NCI-H526 treated with DMSO at 0.1 percent for 48 hours (cell line): ENCODE data around the gene ADGRG1.
"Not testable (repeated sequence)": the region's sequence is repeated elsewhere in the genome, so short reads cannot be mapped to it uniquely, and the experiment has no call there.

Source experiments
- DNase-seq: peaks from one replicate; lab custom pipeline; 2025; lab: John Stamatoyannopoulos, UW

ADGRG1 gene

GRCh38 chr16:57666353-57667047 is 38.1 kb downstream of the ADGRG1 start:
- DNase-seq, result no peak

DNA sequence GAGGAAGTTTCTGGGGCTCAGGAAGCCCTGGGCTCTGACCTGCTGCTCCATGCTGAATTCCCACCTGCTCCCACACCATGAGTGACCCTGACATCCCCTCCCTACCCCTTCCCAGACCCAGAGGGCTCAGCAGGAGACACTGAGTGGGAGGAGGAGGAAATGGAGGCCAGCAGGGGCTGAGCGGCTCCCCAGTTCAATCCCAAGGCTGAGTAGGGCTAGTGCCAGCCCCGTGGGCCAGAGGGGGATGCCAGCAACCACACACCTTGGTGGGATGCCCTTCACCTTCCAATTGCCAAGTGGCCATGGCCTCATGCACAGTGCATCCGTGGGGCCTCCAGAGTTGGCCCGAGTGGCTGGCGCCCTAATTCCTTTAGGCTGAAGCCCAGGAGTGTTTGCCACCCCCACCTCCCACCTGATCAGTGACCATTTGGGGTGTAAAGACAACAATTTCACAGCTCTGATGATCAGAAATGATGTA is 38.7 kb downstream of the ADGRG1 start:
- no peak for DNase-seq

- DNase-seq, result no peak
These were observed 39.3 kb downstream of the ADGRG1 start for GRCh38 chr16:57667526-57668262.

- no peak for DNase-seq
These were observed 39.8 kb downstream of the ADGRG1 start, which contains the start of gene ADGRG3 for GRCh38 chr16:57668263-57668571. Gene ADGRG3 (plus strand): TSS chr16:57668306. CDS start chr16:57668348, 42 bp downstream.

DNA sequence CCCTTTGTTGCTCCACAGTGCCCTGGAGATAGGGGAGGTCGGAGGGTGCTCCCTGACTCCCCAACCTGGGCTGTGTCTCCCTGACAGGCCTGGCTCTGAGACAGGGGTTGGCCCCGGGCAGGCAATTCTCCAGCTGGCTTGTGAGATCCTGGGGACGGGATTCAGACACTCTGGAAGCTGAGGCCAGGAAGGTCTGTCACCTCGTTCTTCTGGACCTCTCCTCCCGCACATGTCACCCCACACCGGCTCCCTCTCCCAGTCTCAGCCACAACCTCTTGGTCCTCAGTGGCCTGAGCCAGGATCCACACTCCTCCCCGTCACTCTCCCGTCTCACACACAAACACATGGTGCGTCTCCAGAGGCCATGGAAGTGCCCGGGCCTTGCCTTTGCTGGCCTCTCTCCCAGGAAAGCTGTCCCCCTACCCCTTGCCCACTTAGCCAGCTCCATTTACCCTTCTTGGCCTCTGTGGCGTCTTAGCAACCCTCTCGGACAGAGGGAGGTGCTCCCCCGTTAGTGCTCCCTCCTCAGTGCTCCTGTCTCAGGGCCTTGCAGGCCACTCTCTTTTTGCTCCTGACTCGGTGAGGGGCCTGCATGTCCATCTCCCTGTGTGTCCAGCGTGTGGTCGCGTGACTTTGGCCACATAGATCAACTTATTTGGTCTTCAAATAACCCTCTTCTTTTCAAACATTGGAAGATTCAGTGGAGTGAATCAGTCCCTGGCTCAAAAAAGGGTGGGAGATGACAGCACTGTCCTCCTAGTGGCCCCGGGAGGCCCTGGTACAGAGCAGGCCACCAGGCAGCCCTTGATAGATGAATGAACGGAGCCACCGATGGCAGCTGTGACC is 40.4 kb downstream of the ADGRG1 start:
- DNase-seq, result no peak

DNA sequence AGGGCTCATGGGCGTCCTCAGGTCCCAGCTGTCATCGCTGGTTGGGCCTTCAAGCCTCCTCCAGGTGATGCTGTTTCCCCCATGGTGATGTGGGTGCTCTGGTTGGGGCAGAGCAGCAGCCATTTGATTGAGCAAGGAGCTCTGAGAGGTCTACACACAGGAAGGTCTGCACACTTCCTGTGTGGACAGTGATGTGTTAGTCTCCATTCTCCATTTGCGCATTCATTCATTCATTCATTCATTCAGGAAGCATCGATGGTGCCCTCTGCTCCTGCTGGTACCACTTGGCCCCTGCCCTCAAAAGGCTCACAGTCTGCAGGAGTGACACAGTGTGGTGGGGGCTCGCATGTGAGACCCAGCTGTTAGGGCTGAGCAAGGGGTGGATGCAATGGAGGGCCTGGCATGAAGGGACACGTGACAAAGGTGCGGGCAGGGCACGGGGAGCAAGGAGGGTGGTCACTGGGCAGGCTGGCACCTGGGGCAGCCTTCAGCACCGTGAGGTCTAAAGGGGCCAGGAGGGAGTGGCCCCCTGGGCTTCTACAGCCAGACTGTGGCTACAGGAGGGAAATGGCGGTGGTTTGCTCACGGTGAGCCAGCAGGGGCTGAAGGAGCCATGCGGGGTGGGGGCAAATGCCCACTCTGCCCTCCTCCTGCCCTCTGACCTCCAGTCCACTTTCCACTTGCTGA is 41.2 kb downstream of the ADGRG1 start:
- no peak for DNase-seq

- DNase-seq, result no peak
These were observed 41.8 kb downstream of the ADGRG1 start for GRCh38 chr16:57670196-57670595.

GRCh38 chr16:57671451-57671850 is 43.0 kb downstream of the ADGRG1 start:
- not testable (repeated sequence) for DNase-seq

- no peak for DNase-seq
These were observed 44.0 kb downstream of the ADGRG1 start for GRCh38 chr16:57672416-57672815.

DNA sequence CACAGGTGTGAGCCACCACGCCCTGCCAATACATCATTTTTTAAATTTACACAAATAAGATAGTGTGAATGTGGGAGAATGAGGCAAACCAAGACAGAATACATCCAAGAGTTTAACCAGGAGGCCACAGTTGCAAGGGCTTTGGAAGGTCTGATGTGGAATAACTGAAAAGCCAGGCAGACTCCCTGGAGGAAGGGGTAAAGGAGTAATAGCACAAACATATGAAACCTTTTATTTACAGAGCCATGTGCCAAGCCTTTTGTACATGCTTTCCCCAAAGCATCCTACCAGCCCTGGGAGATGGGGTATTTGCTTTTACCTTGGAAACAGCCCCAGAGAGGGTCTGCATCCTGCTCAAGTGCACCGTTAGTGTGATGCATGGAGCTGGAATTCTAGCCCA is 44.4 kb downstream of the ADGRG1 start:
- DNase-seq, result no peak

DNA sequence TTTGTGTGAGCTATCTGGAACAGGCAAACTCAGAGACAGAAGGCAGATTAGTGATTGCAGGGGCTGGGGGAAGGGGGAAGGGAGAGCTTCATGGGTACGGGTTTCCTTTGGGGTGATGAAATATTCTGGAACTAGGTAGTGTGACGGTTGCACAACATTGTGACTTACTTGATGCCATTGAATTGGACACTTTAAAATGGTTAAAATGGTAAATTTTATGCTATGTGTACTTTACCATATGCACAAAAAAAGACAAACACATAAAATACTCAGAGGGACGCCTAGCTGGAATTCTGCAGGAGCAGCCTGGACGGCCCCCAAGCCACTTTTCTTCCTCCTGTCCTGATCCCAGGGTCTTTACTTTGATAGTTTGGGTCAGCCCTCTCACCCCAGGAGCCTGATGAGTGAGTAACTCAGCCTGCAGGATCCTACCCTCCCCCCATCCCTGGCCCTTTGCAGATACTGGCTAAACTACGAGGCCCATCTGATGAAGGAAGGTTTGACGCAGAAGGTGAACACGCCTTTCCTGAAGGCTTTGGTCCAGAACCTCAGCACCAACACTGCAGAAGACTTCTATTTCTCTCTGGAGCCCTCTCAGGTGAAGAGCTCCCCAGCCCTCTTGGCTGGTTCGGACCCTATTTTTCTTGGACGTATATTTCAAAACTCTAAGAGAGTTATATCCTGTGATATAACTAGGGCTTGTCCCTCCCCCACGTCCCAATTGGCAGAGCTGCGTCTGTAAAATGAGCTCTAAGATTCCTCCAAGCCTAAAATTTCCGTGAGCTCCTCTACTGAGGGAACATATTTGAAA is 47.5 kb downstream of the ADGRG1 start:
- no peak for DNase-seq

DNA sequence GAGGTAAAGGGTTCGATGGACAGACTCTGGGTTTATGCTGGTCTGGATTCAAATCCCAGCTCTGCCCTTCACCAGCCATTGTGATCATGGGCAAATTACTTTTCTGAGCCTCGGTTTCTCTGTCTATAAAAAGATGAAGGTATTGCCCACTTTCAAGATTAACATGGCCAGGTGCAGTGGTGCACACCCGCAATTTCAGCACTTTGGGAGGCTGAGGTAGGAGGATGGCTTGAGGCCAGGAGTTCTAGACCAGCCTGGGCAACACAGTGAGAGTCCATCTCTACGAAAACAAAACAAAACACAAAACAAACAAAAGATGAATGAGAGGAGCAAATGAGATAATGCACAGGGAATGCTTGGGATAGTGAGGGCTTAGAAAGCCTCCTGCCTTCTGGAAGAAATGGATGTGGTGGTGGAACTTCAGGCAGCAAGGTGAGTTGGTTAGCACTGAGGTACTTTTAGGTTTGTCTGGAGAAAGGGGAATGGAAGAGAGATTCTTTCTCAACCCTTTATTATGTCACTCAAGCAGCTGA is 48.2 kb downstream of the ADGRG1 start:
- no peak for DNase-seq

GRCh38 chr16:57677622-57678369 is 49.4 kb downstream of the ADGRG1 start:
- no peak for DNase-seq

- DNase-seq, result no peak
These were observed 50.6 kb downstream of the ADGRG1 start for GRCh38 chr16:57679016-57679415.

- DNase-seq, result no peak
These were observed 51.5 kb downstream of the ADGRG1 start for GRCh38 chr16:57679767-57680482.

GRCh38 chr16:57680842-57681375 is 52.5 kb downstream of the ADGRG1 start:
- no peak for DNase-seq

- no peak for DNase-seq
These were observed 53.7 kb downstream of the ADGRG1 start for GRCh38 chr16:57681950-57682728.
